ENCODE data around the gene RAD51B.

RAD51B gene

DNA sequence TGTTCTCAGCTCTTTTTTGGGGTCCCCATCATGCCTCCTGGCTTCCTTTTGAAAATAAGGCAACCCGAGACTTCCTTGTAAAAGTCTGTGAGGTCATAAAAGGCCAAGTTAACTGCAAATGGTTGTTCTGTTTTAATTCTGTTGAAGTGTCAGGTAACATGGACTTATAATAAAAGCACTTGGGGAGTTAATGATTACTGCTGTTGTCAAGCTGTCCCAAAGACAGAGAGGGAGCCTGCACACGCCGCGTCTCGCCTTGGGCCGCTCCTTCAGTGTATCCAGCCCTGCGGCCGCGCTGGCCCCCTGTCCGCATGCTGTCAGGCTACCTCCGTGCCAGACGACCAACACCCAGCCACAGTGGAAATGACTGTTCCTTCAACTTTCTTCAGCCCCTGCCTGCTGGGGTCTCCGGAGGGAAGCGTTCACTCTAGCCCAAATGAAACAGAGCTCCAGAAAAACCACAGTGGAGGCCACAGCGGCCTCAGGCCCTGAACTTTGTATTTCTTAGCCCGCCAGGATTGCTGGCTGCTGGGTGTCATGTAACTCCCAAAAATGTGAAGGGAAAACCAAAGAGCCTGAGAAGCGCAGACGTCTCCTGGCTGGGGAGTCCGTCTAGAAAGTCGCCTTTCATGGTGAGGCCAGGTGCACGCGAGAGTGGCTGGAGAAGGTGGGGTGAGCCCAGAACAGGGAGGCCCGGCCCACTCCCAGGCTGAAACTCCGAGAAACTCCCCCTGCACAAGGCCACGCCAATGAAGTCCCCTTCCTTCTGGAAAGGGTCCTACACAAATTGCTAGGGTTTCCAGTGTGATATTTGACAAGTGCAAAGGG, 784.2 kb downstream of the RAD51B start:
- no peak for DNase-seq

DNA sequence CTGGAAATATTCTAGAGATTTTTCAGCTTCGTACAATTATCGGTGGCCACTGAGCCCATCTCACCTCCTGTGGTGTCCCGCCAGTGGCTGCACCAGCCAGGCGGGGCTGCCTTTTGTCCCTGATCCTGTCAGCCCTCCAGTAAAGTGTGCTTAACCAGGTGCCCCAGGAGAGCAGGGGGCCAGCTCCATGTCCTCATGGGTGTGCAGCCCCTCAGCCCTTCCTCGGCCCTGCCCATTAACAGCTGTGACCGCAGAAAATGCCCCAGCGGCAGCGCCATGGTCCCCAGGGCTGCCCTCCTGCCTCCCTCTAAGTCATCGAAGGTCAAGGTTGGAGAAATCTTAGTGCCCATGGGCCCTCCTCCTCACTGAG, 784.8 kb downstream of the RAD51B start:
- no peak for DNase-seq

DNA sequence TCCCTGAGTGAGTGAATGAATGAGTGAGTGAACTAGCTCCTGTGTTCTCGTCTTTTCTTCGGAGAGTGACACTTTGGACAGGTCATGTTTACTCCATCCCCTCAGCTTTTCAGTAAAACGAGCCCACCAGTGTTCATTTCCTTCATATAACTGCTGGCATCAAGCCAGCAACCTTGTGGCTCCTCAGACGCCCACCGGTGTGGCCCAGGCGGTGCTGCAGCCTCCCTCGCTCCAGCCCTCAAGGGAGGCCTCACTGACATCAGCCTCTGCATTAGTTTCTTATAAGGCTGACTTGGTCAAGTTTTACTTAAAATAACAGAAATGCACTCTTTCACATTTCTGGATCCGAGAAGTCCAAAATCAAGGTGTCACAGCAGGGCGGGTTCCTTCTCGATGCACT, 785.2 kb downstream of the RAD51B start:
- no peak for DNase-seq

DNA sequence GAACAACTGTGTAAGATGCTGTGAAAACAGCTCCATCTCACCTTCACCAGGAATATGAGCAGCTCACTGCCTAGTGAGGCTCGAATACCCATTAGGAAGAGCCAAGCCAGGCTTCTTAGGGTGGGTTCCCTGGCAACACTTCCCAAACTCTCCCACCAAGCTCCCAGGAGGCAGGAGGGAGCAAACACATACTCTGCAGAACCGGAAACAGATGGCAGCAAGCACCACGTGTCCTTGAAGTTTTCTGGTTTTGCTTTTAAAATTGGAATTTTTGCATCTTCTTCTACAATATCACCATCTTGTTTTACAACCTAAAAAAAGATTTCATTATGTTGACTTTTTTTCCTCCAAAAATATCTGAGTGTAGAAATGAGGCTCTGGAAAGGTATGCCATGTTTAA, 786.6 kb downstream of the RAD51B start:
- DNase-seq = no peak

- no peak for DNase-seq
Observed at GRCh38 chr14:68606644-68607043, 787.1 kb downstream of the RAD51B start.

GRCh38 chr14:68607081-68607866, 787.7 kb downstream of the RAD51B start:
- peak in 1 of 56 donors; percentile 7 for DNase-seq

- peak in 11 of 56 donors; percentile 15 to 60 (median 23) for DNase-seq
Observed at GRCh38 chr14:68607867-68608573, 788.4 kb downstream of the RAD51B start.

DNA sequence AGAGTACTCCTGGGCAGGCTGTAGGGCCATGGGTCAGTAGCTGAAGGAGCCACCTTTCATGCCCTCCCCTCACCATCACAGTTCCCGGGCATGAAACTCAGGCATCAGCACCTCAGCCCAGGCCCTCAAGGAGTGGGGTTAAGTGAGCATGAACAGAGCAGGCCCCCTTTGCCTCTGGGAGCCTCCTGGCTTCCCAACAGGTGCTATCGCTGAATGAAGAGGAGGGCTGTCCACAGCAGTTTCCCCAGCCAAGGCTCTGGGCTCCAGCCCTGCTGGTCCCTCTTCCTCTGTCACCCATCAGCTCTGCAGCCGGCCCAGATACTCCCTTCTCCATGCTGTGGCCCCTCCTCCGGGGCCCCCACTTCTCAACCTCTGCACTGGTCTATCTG, 789.0 kb downstream of the RAD51B start:
- no peak for DNase-seq

- peak in 1 of 56 donors; percentile 25 for DNase-seq
Observed at GRCh38 chr14:68609012-68609411, 789.4 kb downstream of the RAD51B start.

DNA sequence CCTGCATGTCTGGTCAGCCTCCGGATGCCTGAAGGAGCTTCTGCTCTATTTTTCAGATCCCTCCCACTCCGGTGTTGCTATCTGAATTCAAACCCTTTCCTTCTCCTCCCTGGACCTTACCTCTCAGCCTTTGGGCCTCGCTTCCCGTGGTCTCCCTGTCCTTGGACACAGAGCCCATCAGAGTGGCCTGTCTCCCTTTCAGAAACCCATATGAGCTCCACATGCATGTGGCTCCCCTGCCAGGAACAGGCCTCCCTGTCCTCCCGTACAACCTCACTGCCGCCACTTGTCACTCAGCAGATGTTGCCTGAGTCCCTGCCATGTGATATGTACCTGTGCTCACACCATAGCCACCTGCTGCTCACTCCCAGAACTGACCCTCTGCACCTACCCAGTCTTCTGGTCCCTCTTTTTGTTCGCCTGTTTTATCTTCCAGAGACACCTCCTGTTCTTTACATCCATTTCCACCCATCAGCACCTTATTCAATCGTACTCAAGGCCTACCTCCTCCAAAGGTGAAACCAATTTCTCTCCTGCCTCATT, 790.7 kb downstream of the RAD51B start:
- no peak for DNase-seq

DNA sequence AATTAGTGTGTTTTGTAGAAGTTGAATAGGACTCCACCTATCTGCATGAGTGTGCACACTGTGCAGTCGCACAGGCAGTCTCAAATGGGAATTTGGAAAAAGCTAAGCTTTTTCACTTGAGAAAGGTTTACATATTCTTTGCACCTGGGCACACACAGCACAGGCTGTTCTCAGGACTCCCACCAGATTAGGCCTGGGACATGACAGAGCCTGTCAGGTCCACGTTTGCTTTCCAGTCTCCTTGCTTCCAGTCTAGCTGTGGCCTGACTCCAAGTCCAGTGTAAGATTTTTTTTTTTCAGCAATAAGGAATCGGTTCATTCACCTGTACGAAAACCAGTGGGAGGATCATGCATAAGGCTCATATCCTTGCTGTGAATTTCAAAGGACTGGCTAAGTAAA, 792.0 kb downstream of the RAD51B start:
- DNase-seq = no peak

- DNase-seq = no peak
Observed at GRCh38 chr14:68612049-68612448, 792.5 kb downstream of the RAD51B start.

GRCh38 chr14:68616221-68616902, 796.8 kb downstream of the RAD51B start:
- no peak for DNase-seq

DNA sequence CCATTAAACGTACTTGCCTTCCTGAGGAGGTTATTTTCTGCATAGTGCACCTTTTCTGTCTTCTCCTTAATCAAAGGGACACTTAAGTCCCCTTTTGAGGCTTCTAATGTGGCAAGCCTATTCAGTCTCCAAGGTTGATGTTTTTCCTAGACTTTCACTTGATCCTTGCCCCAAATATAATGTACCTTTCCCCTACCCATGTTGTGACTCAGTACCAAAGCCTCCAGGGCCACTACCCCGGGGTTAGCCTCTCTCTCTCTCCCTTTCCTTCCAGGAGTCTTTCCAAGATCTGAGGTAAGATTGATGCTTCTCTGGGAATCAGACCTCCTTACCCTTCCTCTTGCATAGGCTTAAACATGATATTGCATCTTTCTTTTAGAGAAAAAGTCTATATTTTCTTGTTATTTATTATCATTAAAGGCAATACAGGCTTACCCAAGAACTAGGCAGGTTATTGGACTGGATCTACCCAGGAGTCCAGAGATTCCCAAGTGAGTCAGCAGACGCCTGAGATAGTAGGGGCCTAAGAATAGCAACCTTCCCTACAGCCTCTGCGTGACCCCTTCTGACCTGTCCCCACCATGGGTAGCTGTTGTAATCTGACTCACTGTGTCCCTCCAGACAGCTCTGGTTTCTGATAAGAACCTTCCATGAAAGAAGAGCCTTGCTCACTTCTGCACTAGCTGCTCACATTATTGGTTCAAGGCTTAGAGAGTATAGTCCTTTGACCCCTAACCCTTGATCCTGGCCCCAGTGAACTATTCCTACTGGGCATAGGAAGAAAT, 800.4 kb downstream of the RAD51B start:
- DNase-seq = no peak

- peak in 12 of 56 donors; percentile 27 to 65 (median 37) for DNase-seq
Observed at GRCh38 chr14:68621400-68622365, 802.1 kb downstream of the RAD51B start.

DNA sequence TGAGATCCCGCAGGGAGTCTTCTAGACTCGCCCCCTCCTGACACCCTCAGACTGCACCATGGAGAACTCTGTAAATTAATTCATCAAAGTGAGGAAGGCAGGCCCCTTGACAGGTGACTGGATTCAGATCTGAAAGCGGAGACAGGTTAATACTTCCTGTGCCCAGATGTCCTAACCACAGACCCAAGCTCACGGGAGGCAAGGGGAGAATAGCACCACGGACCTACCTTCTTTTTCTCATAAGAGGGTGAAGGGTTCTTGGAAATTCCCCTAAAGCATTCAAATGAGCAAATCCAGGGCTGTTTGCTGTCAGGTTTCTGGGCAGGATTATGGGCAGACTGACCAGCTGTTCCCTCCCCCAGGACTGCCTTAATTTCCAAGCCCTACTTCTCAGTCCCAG, 803.3 kb downstream of the RAD51B start:
- DNase-seq = no peak

- DNase-seq = no peak
Observed at GRCh38 chr14:68623307-68623706, 803.7 kb downstream of the RAD51B start.

DNA sequence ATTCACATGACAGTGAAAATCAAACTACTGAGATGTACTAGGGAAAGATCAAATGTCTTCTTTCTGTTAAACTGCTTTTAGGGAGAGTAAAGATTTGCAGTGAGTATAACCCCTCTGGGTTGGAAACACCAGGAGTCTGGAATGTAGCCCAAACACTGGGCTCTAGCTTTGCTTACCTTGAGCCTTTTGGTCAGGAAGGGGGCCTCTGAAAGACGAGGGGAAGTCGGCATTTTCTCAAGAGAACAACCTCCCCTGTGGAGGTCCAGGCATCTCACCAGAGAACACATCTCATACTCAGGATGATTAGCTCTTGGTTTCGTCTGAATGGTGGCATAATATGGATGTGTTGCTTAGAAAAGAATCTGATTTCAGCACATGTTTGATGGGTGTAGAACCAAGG, 804.2 kb downstream of the RAD51B start:
- no peak for DNase-seq
